Erythroblast (primary cell): ENCODE data around the gene OLFM4.

Experiments
- GATA1 ChIP-seq: IDR thresholded peaks from 2 replicates; pipeline ENCODE4 v1.6.1; 2011; ENCODE audit warnings: low read depth, mild to moderate bottlenecking, control low read depth, low read length, moderate library complexity
- POLR2A ChIP-seq: IDR thresholded peaks from 2 replicates; pipeline ENCODE4 v1.6.1; 2011; ENCODE audit warnings: mild to moderate bottlenecking, low read length

GRCh38 chr13:53007872-53008271, 20.7 kb upstream of the OLFM4 start:
- no peak for TF ChIP-seq POLR2A
- TF ChIP-seq GATA1: no peak
